Lower leg skin (tissue), 4 donors: ENCODE results near the gene PROX1. TPM values are rescaled to one million over a fixed set of nuclear protein-coding genes. Genes with fewer than 3 reads are reported as not detected.

Source experiments
- DNase-seq, 2 donors: peaks; one replicate each; pipeline ENCODE4 v3.0.0-alpha.2; 2019; ENCODE audit warnings: low spot score in 2 of 2
- H3K4me3 ChIP-seq: fragments of 200-600 bp; sonication (generic); 2 replicates; pipeline ENCODE4 v1.5.1; 2017; ENCODE audit warnings: mild to moderate bottlenecking, low read depth; ENCODE audit not compliant: poor library complexity, severe bottlenecking
- POLR2A ChIP-seq, 2 donors: fragments of 450-650 bp; IDR thresholded peaks; one replicate each; pipeline ENCODE4 v1.6.1; 2016 to 2017; ENCODE audit warnings: antibody characterized with exemption in 2 of 2, mild to moderate bottlenecking in 1 of 2, moderate library complexity in 1 of 2
- WGBS, 2 donors: methylation state at CpG; one replicate each; pipeline ENCODE4 v1.1.5; 2018; 5-methylcytosine and 5-hydroxymethylcytosine counted together
- intact Hi-C: fragments of 100-400 bp; cut with DNase I; formaldehyde crosslinking; loops from one replicate; pipeline ENCODE4 v1.15.0; 2023; ENCODE audit warnings: low total_unique reads
- total RNA-seq, 4 donors: library from RNA; depleted of rRNA; stranded (reverse); fragments of >200 nt; gene quantifications; one replicate each; pipeline ENCODE4 v1.1.0, GENCODE V29; 2016
- TF ChIP-seq, protein P1 (sequence below), 3 donors: fragments of 450-650 bp; IDR thresholded peaks; one replicate each; pipeline ENCODE4 v1.5.1; 2016; ENCODE audit warnings: antibody characterized with exemption in 3 of 3, mild to moderate bottlenecking in 3 of 3, moderate library complexity in 2 of 3

PROX1 gene
- total RNA-seq, 4 donors from 2014 or later = 0.74 to 4.2 (median 1.9) TPM

DNA sequence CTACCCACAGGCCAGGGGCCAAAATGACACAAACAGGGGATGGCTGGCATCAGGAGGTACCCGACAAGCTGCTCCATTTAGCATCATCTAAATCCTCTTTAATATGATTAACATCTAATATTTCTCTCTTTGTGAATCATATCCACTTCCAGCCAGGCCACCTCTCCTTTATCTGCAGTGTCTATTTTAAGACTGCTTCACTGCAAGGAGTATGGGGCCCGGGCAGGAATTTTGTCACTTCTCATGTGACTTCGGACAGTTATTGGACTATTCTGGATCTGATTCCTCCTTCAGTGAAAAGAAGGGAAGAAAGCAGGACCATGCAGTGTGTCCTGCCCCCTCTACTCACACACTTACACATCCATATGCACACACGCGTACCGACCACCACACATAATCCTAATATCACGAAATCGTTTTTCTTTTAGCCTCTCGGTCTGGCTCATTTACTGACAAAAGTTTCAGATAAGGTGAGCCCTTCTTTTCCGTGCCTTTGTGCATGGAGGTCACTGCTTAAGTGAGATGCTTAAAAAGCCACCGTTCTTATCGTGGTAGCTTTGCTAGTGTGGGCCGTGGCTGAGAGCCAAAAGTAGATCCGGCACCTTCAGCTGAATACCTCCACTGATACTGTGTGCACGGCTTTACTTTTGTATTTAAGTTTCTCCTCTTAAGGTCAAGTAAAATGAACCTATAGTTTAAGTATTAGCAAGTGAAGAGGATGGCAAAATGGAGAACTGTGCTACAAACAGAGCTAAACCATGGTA lies 26.0 kb downstream of the PROX1 start:
- no peak for DNase-seq
- H3K4me3 ChIP-seq = no peak overlapping the region
- WGBS, 2 donors = 94 to 96% methylated on average over 15 of the region's 15 CpGs
- TF ChIP-seq, protein P1, sequence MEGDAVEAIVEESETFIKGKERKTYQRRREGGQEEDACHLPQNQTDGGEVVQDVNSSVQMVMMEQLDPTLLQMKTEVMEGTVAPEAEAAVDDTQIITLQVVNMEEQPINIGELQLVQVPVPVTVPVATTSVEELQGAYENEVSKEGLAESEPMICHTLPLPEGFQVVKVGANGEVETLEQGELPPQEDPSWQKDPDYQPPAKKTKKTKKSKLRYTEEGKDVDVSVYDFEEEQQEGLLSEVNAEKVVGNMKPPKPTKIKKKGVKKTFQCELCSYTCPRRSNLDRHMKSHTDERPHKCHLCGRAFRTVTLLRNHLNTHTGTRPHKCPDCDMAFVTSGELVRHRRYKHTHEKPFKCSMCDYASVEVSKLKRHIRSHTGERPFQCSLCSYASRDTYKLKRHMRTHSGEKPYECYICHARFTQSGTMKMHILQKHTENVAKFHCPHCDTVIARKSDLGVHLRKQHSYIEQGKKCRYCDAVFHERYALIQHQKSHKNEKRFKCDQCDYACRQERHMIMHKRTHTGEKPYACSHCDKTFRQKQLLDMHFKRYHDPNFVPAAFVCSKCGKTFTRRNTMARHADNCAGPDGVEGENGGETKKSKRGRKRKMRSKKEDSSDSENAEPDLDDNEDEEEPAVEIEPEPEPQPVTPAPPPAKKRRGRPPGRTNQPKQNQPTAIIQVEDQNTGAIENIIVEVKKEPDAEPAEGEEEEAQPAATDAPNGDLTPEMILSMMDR (IDR thresholded peaks at IDR 0.05) = no peak
- TF ChIP-seq POLR2A (IDR thresholded peaks at IDR 0.05) = no peak
- intact Hi-C loops = no loop called here

DNA sequence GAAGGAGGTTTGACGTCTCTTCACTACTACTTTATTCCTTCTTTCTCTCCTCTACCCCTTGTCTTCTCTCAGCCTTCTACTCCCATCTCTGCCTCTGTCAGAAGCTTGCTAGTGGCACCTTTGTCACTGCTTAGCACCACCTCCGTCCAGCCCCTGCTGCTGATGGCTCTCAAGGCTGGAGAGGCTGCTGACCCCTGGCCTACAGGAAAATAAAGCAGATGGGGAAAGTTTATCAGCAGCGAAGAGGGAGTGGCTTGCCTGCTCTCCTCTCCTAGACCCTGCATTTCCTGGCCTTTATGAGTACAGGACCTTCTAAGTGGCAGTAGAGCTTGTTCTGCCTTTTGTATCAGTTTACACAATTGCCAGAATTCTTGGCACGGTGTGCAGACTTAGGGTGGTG lies 27.0 kb downstream of the PROX1 start:
- TF ChIP-seq, protein P1 (IDR thresholded peaks at IDR 0.05) = no peak
- TF ChIP-seq POLR2A (IDR thresholded peaks at IDR 0.05) = no peak

DNA sequence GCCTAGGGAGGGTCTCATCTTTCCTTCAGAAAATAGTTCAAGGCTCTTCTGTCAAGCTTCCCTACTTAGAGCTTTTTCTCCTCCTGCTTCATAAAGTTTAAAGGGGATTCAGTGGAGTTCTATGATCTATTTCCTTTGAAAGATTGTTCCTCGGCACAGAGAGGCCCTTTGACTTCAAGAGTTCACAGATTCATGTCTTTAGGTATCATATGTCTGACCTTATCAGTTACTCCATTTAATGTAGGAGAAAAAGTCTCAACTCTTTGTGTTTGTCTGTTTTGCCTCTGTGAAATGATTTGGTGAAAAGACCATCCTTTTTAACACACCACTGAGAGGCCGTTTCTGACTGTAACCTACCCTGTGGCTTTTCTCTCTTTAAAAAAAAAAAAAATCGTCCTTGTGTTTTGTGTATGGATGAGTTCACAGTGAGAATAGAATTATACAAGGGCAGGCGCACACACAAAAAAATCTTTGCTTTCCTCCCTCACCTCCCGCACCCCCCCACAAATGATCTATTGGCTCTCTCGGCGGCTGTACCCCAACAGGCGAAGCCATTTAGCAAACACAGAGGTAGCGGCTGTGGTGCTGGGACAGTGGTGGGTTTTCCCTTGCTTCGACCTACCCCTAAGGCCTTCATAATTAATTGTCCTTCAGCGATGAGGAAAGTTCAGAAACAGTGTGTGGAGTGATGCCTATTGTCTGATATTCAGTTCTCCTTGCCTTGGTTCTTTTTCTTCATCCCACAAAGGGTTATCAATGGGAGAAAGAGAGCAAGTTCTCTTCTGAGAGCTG lies 29.6 kb downstream of the PROX1 start:
- DNase-seq = no peak
- intact Hi-C loops = no loop called here
- TF ChIP-seq POLR2A (IDR thresholded peaks at IDR 0.05) = no peak
- TF ChIP-seq, protein P1 (IDR thresholded peaks at IDR 0.05) = no peak
- H3K4me3 ChIP-seq = no peak overlapping the region
- WGBS, 2 donors = 90 to 91% methylated on average over 11 of the region's 11 CpGs

More for the DNA sequence above, 27.0 kb downstream of the PROX1 start:
- H3K4me3 ChIP-seq = no peak overlapping the region
- no peak for DNase-seq
- WGBS, 2 donors = 75 to 77% methylated on average over 4 of the region's 4 CpGs
- intact Hi-C loops = no loop called here

DNA sequence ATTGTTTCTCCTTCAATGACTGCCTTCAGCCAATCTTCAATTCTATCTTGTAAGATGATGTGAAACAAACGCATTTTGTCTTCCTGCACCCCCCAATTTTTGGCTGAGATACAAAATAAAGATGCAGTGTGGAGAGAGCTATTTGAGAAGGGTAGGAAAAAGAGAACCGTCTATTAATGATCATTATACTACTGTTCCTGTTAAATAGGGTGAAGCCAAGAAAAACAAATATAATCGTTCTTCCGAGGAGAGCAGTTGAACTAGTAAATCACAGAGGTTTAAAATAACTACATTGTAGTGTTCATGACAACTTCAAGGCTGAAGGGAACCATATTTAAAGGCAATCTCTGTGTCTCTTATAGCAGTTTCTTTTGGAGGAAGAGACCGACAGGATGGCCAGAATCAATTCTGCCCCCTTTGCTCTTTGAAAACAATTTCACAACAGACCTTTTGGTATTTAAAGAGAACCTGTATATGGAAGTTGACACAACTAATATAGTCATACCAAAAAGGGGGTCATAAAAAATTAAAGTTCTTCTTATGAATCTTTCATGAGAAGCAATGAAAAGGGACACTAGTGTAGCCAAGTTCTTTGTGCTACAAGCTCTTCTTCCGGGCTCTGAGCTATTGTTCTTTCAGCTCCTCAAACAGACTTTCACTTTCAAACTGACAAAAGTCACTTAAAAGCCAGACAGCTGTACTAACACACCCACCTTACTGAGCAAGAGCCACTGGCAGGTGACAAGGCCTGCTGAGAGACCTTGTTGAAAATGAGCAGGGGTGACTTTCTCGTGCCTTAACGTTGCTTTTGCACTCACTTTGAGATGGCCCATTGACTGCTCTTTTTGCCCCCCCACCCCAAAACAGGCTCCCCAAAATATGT lies 30.9 kb downstream of the PROX1 start:
- TF ChIP-seq POLR2A (IDR thresholded peaks at IDR 0.05) = no peak
- TF ChIP-seq, protein P1 (IDR thresholded peaks at IDR 0.05) = no peak
- 71 to 75% methylated on average over 8 of the region's 8 CpGs for WGBS, 2 donors
- no peak for DNase-seq
- H3K4me3 ChIP-seq = no peak overlapping the region
- intact Hi-C loops = no loop called here

DNA sequence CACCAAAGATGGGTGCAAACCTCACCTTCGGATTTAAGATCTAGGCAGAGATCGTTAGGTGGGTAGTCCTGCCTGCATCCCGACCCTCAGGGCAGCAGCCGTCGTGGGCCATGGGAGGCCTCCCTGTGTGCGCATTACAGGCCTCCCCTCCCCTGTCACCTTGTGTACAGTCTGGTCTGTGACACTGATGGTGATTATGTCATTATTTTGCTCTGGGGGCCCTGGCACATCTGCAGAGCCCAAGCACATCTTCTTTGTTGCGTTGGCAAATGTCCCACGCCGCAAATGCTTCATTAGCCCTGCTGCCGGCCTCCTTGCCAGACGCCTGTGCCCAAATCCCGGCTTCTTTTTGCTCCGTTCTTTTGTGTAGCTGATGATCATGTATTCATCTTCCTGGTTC lies 31.7 kb downstream of the PROX1 start:
- TF ChIP-seq POLR2A (IDR thresholded peaks at IDR 0.05) = no peak
- no peak for DNase-seq
- 66 to 77% methylated on average over 13 of the region's 13 CpGs for WGBS, 2 donors
- no peak overlapping the region for H3K4me3 ChIP-seq
- intact Hi-C loops = no loop called here
